Thoracic aorta (tissue), 2 donors: Measurements from ENCODE around the gene TDRD7. TPM values are rescaled to one million over a fixed set of nuclear protein-coding genes. Genes with fewer than 3 reads are reported as not detected.

ENCODE experiments used
- ATAC-seq: fragments of 150-250 bp; one replicate; pipeline ENCODE4 v1.8.0; 2017; ENCODE audit warnings: low read depth; ENCODE audit not compliant: insufficient number of reproducible peaks, low FRiP score
- DNase-seq: peaks from one replicate; pipeline ENCODE4 v3.0.0-alpha.2; 2020; ENCODE audit warnings: low spot score
- H3K27ac ChIP-seq, 2 donors: fragments of 200-600 bp; sonication (generic); 1 replicate in 1 of 2; 2 replicates in 1 of 2; pipeline ENCODE4 v1.5.1; 2016; ENCODE audit warnings: mild to moderate bottlenecking in 2 of 2, moderate library complexity in 2 of 2
- H3K27me3 ChIP-seq: fragments of 200-600 bp; sonication (generic); replicated peaks from 2 replicates; pipeline ENCODE4 v1.6.0; 2016; ENCODE audit warnings: mild to moderate bottlenecking; ENCODE audit not compliant: insufficient read depth
- H3K36me3 ChIP-seq: fragments of 200-600 bp; sonication (generic); one replicate; pipeline ENCODE4 v1.5.1; 2016
- H3K4me1 ChIP-seq, 2 donors: fragments of 200-600 bp; sonication (generic); 1 replicate in 1 of 2; 2 replicates in 1 of 2; pipeline versions ENCODE4 v1.5.1 to v1.6.0; 2016; ENCODE audit warnings: low read depth in 2 of 2, mild to moderate bottlenecking in 1 of 2; ENCODE audit not compliant: control insufficient read depth in 1 of 2
- H3K4me3 ChIP-seq: fragments of 200-600 bp; sonication (generic); 2 replicates; pipeline ENCODE4 v1.5.1; 2016; ENCODE audit warnings: mild to moderate bottlenecking
- H3K9me3 ChIP-seq: fragments of 200-600 bp; sonication (generic); 2 replicates; pipeline ENCODE4 v1.5.1; 2016
- CTCF ChIP-seq: fragments of 200-600 bp; sonication (generic); IDR thresholded peaks from one replicate; pipeline ENCODE4 v1.5.1; 2019; ENCODE audit warnings: antibody characterized with exemption
- total RNA-seq, 2 donors: library from RNA; depleted of rRNA; stranded (reverse); fragments of >200 nt; gene quantifications; one replicate each; pipeline versions ENCODE4 v1.1.0 to v1.2.3, GENCODE V29; 2016

The TDRD7 gene
- total RNA-seq, 2 donors from 2014 or later = 13.9 to 16.2 TPM

GRCh38 chr9:97536480-97536879 is 124.6 kb downstream of the TDRD7 start:
- Histone ChIP-seq H3K27ac (peak overlapping the region in 1 of 2 donors; percentile 16), H3K9me3 (peaks cover 5% of the 10 kb centered on the region), H3K36me3 (peaks cover 11% of the 10 kb centered on the region), H3K4me1 (peaks cover 6 to 27% of the 10 kb centered on the region in 2 donors), H3K4me3 (no peak overlapping the region), H3K27me3 (no peaks in the 10 kb centered on the region)
- no peak for TF ChIP-seq CTCF
- ATAC-seq = no peak
- DNase-seq = no peak

GRCh38 chr9:97543561-97543960 is 131.7 kb downstream of the TDRD7 start:
- H3K36me3 ChIP-seq = peaks cover 4% of the 10 kb centered on the region
- no peak overlapping the region for H3K27ac ChIP-seq
- ATAC-seq = no peak
- no peaks in the 10 kb centered on the region for H3K27me3 ChIP-seq
- DNase-seq = no peak
- peaks cover 8 to 12% of the 10 kb centered on the region in 2 donors for H3K4me1 ChIP-seq
- H3K9me3 ChIP-seq = no peaks in the 10 kb centered on the region
- no peak overlapping the region for H3K4me3 ChIP-seq
- no peak for TF ChIP-seq CTCF

GRCh38 chr9:97545486-97545885 is 133.6 kb downstream of the TDRD7 start:
- no peak for ATAC-seq

More at GRCh38 chr9:97545486-97545885, 133.6 kb downstream of the TDRD7 start:
- H3K4me3 ChIP-seq = no peak overlapping the region
- peaks cover 4% of the 10 kb centered on the region for H3K36me3 ChIP-seq
- H3K9me3 ChIP-seq = no peaks in the 10 kb centered on the region
- H3K27me3 ChIP-seq = no peaks in the 10 kb centered on the region
- no peak for TF ChIP-seq CTCF
- H3K27ac ChIP-seq = no peak overlapping the region
- DNase-seq = no peak
- H3K4me1 ChIP-seq = peaks cover 8 to 12% of the 10 kb centered on the region in 2 donors

Other genes with a start within 250 kb of the TDRD7 start
- gene CCDC180, start 104.4 kb upstream of the TDRD7 start, total RNA-seq = 1 to 10 TPM; 5.8 to 9.7 TPM
- gene TMOD1, start 89.6 kb downstream of the TDRD7 start, total RNA-seq = 10 to 100 TPM; 44.0 to 77.6 TPM
- 10 to 100 TPM; 13.1 to 51.4 TPM for gene TSTD2, start 221.3 kb downstream of the TDRD7 start, total RNA-seq
- 10 to 100 TPM; 16.1 to 28.7 TPM for gene NCBP1, start 221.7 kb downstream of the TDRD7 start, total RNA-seq